ENCODE results near the gene ZNF112.
A peak's percentile ranks its signal among the peaks of the same experiment; 100 is the strongest.
"Not testable (repeated sequence)": the region's sequence is repeated elsewhere in the genome, so short reads cannot be mapped to it uniquely, and the experiment has no call there.

Gene ZNF112

GRCh38 chr19:44356383-44357111 is at the start of gene ZNF112:
Gene ZNF112 (minus strand): TSS chr19:44356680. CDS start chr19:44340539, 16,141 bp downstream.
- peak; percentile 87 to 98 (median 96) for DNase-seq

GRCh38 chr19:44401139-44402115 is 44.9 kb upstream of the ZNF112 start, which contains the start of gene ZNF285:
Gene ZNF285 (minus strand): TSS chr19:44401608. CDS start chr19:44397213, 4,395 bp downstream.
- no peak for DNase-seq

- not testable (repeated sequence) for DNase-seq
These were observed 32.8 kb upstream of the ZNF112 start for GRCh38 chr19:44389268-44389667.

- DNase-seq, result no peak
These were observed 18.3 kb upstream of the ZNF112 start for GRCh38 chr19:44374789-44375188.

- no peak for DNase-seq
These were observed 15.5 kb upstream of the ZNF112 start for GRCh38 chr19:44371815-44372480.

DNA sequence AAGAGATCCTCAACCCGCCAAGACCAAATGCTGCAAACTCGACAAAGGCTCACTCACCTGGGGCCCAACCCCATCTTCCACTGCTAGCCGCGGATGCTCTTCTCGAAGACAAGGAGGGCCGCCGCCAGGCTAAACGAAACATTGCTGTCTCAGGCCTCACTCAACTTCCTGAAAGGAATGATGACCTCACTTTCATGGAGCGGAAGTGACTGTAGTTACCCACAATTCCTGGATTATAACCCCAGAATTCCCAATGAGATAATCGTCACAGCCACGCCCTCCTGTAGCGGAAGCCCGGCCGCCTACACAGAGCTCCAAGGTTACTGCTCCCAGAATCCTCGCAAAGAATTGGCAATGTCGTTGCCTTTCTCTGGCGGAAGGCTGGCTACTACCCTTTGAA is 10.5 kb upstream of the ZNF112 start:
- DNase-seq, result no peak

DNA sequence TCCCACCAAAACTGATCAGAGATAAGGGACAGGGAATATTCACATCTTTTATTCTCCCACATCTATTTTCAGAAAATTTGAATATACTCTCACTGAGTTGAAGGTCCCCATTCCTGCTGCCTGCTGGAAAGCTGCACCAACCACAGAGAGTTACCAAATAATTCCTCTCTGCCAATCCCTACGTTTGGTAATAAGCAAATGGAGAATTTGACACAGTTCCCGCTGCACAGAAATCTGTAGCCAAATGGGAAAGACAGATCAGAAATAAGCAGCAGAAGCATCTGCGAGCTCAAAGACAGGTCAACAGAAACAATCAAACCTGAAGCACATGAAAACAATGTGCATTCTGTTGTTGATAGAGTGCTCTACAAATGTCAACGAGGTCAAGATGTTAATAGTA is 9.9 kb downstream of the ZNF112 start:
- no peak for DNase-seq

DNA sequence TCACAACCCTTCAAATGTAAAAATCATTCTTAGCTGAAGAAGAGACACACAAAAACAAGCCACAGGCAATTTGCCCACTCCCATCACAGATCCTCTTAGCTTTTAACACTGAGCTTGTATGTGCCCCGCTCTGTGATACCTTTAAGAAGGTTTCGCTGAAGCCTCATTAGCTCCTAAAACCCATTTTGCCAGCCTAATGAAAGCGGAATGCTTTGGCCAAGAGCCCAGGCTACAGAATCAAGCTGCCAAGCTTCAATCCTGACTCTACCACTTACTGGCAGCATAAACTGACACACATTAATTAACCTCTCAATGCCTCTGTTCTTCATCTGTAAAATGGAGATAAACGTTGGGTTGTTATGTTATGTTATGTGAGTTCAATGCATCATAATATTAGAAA is 10.5 kb downstream of the ZNF112 start:
- DNase-seq, result no peak

DNA sequence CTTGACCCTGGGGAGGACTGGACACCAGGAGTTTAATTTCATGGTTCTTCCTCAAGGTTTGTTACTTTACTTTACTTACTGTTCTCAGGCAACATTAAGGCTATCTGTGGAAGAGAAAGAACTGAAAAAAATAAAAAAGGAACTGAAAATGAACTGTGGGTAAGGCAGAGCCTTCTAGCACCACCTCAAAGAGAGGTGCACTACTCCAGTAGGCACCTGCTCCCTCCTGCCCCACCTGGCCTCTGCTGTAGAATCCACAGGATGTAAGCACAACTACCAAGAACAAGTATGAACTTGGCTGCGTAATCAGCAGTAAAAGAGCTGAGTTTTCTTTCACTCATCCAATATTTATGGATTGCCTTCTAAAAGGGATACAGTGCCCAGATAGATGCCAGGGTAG is 12.2 kb downstream of the ZNF112 start:
- DNase-seq, result no peak

DNA sequence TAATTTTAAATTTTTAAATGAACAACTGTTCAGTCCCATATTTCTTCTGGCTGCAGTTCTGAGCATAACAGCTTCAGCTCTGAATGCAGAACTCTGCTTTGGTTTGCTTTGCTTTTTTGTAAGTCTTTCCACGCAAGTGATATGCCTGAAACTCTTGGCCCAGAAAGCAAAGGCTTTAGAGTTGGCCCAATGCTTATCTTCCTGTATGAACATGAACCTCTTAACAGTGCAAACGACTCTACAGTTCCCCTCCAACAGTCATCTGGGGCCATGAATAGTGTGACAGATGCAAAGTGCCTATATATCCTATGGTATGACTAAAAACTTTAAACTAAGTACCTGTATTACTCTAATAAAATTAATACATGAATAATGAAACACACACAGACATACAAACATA is 14.7 kb downstream of the ZNF112 start:
- no peak for DNase-seq

DNA sequence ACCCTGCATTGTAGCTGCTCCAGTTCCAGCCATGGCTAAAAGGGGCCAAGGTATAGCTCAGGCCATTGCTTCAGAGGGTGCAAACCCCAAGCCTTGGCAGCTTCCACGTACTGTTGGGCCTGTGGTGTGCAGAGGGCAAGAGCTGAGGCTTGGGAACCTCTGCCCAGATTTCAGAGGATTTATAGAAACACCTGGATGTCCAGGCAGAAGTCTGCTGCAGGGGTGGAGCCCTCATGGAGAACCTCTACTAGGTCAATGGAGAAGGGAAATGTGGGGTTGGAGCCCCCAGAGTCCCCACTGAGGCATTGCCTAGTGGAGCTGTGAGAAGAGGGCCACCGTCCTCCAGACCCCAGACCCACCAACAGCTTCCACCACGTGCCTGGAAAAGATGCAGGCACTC is 21.8 kb downstream of the ZNF112 start:
- DNase-seq, result not testable (repeated sequence)

DNA sequence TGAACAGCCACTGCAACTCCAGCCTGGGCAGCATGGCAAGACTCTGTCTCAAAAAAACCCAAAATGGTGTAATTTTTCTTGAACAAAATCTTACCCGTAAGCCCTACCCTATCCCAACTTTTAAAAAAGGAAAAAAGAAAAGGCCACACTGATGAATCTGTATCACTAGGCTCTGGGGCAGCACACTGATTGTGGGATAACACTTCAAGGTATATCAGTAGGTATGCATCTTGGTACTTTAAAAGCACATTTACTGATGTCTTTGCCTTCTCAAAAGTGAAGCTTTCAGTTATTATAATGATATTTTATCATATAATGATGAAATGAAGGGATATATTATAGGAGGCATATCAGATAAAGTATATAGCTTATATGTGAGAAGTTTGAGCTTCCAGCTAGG is 24.3 kb downstream of the ZNF112 start:
- DNase-seq, result no peak

DNA sequence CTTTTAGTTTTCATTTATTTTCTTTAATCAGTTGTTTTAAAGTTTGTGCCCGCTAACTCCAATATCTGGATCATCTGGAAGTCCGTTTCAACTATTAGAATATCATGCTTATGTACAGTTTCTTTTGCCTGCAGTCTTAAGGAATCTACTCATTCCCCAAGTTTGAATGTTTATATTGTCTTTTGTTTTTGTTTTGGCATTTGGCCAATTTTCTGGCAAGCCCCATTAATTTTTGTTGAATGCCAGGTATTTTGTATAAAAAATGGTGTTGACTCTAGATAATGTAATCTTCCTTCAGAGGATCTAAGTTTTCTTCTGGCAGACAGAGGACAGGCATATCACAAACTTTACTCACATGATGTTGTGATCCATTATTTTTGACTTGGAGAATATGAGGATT is 40.6 kb downstream of the ZNF112 start:
- DNase-seq, result no peak

GRCh38 chr19:44313231-44313630 is 43.2 kb downstream of the ZNF112 start:
- no peak for DNase-seq

GRCh38 chr19:44308011-44308410 is 48.5 kb downstream of the ZNF112 start:
- no peak for DNase-seq

DNA sequence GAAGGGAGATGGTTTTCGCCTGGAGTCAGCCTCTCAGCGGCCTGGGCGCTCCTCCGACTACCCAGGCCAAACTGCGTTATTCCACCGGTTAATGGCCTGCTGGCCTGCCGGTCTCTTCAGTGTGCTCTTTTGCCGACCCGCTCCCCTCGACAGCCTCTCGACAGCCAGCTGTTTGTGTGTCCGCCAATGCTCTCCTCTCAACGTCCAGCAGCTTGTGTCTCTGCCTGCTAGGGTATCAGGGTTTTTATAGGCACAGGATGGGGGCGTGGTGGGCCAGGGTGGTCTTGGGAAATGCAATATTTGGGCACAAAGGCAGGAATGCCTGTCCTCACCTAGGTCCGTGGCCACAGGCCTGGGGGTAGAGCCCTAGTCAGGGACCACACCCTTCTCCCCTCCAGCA is 50.2 kb downstream of the ZNF112 start:
- no peak for DNase-seq

GRCh38 chr19:44305457-44305856 is 51.0 kb downstream of the ZNF112 start:
- no peak for DNase-seq

- peak; percentile 75 to 94 (median 91) for DNase-seq
These were observed 51.8 kb downstream of the ZNF112 start, which contains the start of gene ZNF235 for GRCh38 chr19:44304659-44305193. Gene ZNF235 (minus strand): TSS chr19:44305025. CDS start chr19:44303404, 1,621 bp downstream.

GRCh38 chr19:44303976-44304568 is 52.4 kb downstream of the ZNF112 start:
- peak in 2 of 3 experiments; percentile 22 to 51 for DNase-seq

GRCh38 chr19:44303320-44303719 is 53.2 kb downstream of the ZNF112 start:
- DNase-seq, result no peak

GRCh38 chr19:44284968-44285367 is 71.5 kb downstream of the ZNF112 start:
- DNase-seq, result no peak

- DNase-seq, result no peak
These were observed 73.6 kb downstream of the ZNF112 start for GRCh38 chr19:44282846-44283245.

Measured in NCI-H1417 (cell line).